Bronchial epithelial cell (primary cell): ENCODE measurements around the gene WDR86. TPM values are rescaled to one million over a fixed set of nuclear protein-coding genes. Genes with fewer than 3 reads are reported as not detected.

Experiments
- DNase-seq: peaks from one replicate; pipeline ENCODE4 v3.0.0-alpha.2; 2010; ENCODE audit warnings: low read depth
- FAIRE-seq: peaks from 2 replicates; lab custom pipeline; 2011; peaks lifted over from hg19 to GRCh38; lab: Jason Lieb, UNC
- H3K27me3 ChIP-seq: 2 replicates; pipeline ENCODE4 v1.5.1; 2011; ENCODE audit warnings: low read length; ENCODE audit not compliant: control insufficient read depth, insufficient read depth
- H3K36me3 ChIP-seq: 2 replicates; pipeline ENCODE4 v1.5.1; 2011; ENCODE audit warnings: low read length; ENCODE audit not compliant: control insufficient read depth, insufficient read depth
- H3K4me3 ChIP-seq: 2 replicates; pipeline ENCODE4 v1.5.1; 2011; ENCODE audit warnings: mild to moderate bottlenecking, low read depth, low read length, control low read depth
- total RNA-seq: library from RNA; depleted of rRNA; stranded (reverse); fragments of >200 nt; gene quantifications from 2 replicates; pipeline ENCODE4 v1.2.1, GENCODE V29; 2014
- TF ChIP-seq, protein P1 (sequence below): IDR thresholded peaks from 2 replicates; pipeline ENCODE4 v1.5.1; 2011; ENCODE audit warnings: mild to moderate bottlenecking, moderate library complexity, low read length, control low read depth, inconsistent platforms; ENCODE audit not compliant: insufficient read depth, severe bottlenecking

The WDR86 gene
- total RNA-seq, 1 donor from 2014 or later: 0.79 TPM

DNA sequence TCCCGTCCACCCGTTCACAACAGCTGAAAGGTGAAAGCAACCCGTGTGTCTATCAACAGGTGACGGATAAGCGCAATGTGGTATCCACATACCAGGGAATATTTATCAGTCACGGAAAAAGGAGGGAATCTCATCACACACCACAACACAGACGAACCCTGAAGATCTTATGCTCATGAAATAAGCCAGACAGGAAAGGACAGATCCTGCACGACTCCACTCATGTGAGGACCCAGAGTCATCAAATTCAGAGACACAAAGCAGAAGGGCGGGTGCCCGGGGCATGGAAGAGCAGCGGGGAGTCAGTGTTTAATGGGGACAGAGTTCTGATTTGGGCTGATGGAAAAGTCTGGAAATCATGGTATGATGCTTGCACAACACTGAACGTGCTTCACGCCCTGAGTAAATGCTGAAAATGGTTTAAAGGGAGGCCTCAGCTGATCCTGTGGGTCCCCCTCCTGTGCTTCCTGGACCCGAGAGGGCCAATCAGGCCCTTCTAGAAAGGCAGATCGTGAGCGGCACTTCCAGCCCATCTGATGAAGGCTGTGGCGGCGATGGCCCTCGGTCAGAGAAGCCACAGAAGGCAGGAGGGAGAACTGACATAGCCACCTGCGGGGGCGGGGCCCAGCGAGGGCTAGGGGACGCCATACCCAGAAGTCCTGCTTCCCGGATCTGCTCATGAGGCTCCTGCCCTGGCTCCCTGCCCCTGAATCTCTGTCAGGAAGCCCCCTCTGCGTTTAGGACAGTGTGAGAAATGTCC is 19.1 kb downstream of the WDR86 start:
- no peaks in the 10 kb centered on the region for H3K27me3 ChIP-seq
- H3K36me3 ChIP-seq: no peaks in the 10 kb centered on the region
- FAIRE-seq (no peak), DNase-seq (no peak)
- TF ChIP-seq, protein P1, sequence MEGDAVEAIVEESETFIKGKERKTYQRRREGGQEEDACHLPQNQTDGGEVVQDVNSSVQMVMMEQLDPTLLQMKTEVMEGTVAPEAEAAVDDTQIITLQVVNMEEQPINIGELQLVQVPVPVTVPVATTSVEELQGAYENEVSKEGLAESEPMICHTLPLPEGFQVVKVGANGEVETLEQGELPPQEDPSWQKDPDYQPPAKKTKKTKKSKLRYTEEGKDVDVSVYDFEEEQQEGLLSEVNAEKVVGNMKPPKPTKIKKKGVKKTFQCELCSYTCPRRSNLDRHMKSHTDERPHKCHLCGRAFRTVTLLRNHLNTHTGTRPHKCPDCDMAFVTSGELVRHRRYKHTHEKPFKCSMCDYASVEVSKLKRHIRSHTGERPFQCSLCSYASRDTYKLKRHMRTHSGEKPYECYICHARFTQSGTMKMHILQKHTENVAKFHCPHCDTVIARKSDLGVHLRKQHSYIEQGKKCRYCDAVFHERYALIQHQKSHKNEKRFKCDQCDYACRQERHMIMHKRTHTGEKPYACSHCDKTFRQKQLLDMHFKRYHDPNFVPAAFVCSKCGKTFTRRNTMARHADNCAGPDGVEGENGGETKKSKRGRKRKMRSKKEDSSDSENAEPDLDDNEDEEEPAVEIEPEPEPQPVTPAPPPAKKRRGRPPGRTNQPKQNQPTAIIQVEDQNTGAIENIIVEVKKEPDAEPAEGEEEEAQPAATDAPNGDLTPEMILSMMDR: no peak
- no peak overlapping the region for H3K4me3 ChIP-seq

DNA sequence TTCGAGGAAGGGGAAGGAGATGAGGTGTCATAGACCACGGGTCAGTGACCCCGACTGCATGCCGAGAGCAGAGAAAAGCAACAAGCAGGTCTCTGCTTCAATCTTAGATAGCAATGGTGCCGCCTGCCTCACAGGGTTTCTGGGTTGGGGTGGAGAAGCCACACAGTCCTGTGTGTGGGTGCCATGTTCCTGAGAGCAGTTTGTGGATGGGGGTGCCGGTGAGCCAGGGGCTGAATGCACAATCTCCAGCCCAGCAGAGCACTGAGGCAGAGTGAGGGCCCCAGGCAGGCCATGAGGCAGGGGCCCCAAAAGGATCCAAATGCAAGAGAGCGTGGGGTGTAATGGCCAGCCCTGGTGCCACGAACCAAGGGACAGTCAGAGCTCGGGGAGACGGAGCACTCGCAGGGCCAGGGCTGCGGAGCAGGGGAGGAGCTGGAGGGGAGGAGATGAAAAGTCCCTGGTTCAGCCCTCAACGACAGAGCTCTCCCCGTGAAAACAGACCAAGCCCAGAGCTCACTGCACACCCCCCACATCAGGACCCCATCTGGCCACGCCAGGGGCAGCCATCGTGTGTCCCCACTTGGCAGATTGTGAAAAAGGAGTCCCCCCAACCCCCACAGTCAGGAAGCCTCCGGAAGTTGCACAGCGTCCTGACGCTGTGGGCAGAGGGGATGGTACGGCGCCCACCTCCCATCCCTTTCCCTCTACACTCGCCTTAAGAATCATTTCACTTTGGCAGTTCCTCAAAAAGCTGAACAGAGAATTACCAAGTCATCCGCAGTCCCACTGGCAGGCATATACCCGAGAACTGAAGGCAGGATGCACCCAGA is 19.9 kb downstream of the WDR86 start:
- no peak for DNase-seq
- Histone ChIP-seq H3K4me3 (no peak overlapping the region), H3K27me3 (no peaks in the 10 kb centered on the region), H3K36me3 (no peaks in the 10 kb centered on the region)
- TF ChIP-seq, protein P1: no peak
- FAIRE-seq: no peak

DNA sequence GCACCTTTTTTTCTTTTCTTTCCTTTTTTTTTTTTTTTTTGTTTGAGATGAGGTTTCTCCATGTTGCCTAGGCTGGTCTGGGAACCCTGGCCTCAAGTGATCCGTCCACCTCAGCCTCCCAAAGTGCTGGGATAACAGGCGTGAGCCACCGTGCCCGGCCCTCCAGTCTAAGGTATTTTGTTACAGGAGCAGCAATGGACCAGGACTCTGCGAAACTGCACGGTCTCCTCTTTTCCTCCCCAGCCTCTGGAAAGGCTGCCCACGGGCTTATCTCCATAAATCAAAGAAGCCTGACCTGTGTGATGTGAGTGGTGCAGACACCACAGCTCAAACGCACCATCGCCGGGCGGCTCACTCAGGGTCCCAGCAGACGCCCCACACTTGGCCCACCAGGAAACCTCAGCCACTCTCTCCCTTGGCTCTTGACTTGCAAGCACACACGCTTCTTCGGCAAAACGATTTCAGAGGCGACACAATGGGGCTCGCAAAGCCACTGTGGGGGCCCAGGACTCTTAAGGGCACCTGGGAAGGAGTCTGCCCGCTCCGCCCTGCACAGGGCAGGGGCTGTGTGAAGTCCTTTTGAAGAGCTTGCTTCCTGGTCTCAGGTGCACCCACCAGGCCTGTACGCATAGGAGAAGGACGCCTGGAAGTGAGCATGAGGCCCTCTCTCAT is 20.6 kb downstream of the WDR86 start:
- TF ChIP-seq, protein P1: no peak
- DNase-seq: no peak
- H3K27me3 ChIP-seq: peaks cover 2% of the 10 kb centered on the region
- no peaks in the 10 kb centered on the region for H3K36me3 ChIP-seq
- FAIRE-seq: no peak
- H3K4me3 ChIP-seq: no peak overlapping the region

DNA sequence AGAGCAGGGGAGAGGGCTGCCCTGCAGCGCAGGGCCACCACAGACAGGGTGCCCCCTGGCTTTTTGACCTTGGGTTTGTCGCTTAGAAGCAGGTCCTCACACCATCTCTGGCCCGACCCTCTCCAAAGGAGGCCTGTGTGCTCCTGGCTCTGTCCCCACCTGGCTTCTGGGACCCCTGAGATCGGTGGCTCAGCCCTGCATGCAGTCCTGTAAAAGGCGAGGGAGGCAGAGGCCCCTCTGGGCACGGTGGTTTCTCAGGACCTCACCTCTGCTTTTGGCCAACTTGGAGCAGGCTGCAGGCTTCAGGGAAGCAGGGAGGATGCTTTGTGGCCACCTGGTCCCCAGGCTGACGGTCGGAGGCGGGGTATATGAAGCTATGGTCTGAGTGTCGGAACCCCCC is 21.4 kb downstream of the WDR86 start:
- Histone ChIP-seq H3K4me3 (no peak overlapping the region), H3K36me3 (no peaks in the 10 kb centered on the region), H3K27me3 (peaks cover 2% of the 10 kb centered on the region)
- FAIRE-seq (no peak), DNase-seq (no peak)
- TF ChIP-seq, protein P1: no peak

DNA sequence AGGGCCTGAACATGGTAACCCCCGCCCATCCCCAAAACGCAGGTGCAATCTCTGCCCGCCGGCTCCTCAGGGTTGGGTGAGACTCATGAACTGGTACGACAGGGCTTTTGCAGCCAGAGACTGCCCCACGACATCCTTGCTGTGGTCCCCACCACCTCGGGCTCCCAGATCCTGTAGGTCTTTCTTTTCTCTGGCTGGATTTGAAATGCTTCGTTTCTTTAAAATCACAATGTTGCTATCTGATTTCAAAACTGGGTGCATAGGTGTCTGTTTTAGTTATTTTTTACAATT is 21.9 kb downstream of the WDR86 start:
- no peaks in the 10 kb centered on the region for H3K36me3 ChIP-seq
- H3K4me3 ChIP-seq: no peak overlapping the region
- TF ChIP-seq, protein P1: no peak
- DNase-seq (no peak), FAIRE-seq (no peak)
- peaks cover 2% of the 10 kb centered on the region for H3K27me3 ChIP-seq
